ENCODE data around the gene IRS2.

IRS2 gene

GRCh38 chr13:109779074-109779473 lies 7.3 kb downstream of the IRS2 start:
- H3K36me3 Mint-ChIP-seq (ENCODE audit: low read depth): peaks cover 10% of the 10 kb centered on the region
- peaks cover 34% of the 10 kb centered on the region for H3K4me1 Mint-ChIP-seq (ENCODE audit: low read depth)
- H3K9me3 Mint-ChIP-seq: no peaks in the 10 kb centered on the region
- peak overlapping the region; percentile 3 for H3K27ac Mint-ChIP-seq
- peak overlapping the region; percentile 66 for H3K4me3 Mint-ChIP-seq
- H3K27me3 Mint-ChIP-seq (ENCODE audit: low read depth): peaks cover 4% of the 10 kb centered on the region

- Mint-ChIP-seq H3K27me3 (ENCODE audit: low read depth) (peaks cover 7% of the 10 kb centered on the region), H3K36me3 (ENCODE audit: low read depth) (peaks cover 10% of the 10 kb centered on the region), H3K4me1 (ENCODE audit: low read depth) (peaks cover 36% of the 10 kb centered on the region), H3K4me3 (no peak overlapping the region), H3K9me3 (no peaks in the 10 kb centered on the region), H3K27ac (no peak overlapping the region)
Observed at GRCh38 chr13:109778102-109778542, 8.3 kb downstream of the IRS2 start.

GRCh38 chr13:109776575-109776974 lies 9.8 kb downstream of the IRS2 start:
- Mint-ChIP-seq H3K36me3 (ENCODE audit: low read depth) (peaks cover 10% of the 10 kb centered on the region), H3K4me1 (ENCODE audit: low read depth) (peaks cover 36% of the 10 kb centered on the region), H3K4me3 (no peak overlapping the region), H3K27me3 (ENCODE audit: low read depth) (peaks cover 7% of the 10 kb centered on the region), H3K9me3 (no peaks in the 10 kb centered on the region), H3K27ac (no peak overlapping the region)

GRCh38 chr13:109773786-109774185 lies 12.6 kb downstream of the IRS2 start:
- Mint-ChIP-seq H3K27ac (no peak overlapping the region), H3K27me3 (ENCODE audit: low read depth) (peaks cover 7% of the 10 kb centered on the region), H3K9me3 (no peaks in the 10 kb centered on the region), H3K4me1 (ENCODE audit: low read depth) (peaks cover 16% of the 10 kb centered on the region), H3K4me3 (no peak overlapping the region), H3K36me3 (ENCODE audit: low read depth) (no peaks in the 10 kb centered on the region)

- H3K4me1 Mint-ChIP-seq (ENCODE audit: low read depth): peaks cover 11% of the 10 kb centered on the region
- H3K9me3 Mint-ChIP-seq: no peaks in the 10 kb centered on the region
- H3K36me3 Mint-ChIP-seq (ENCODE audit: low read depth): no peaks in the 10 kb centered on the region
- H3K27ac Mint-ChIP-seq: no peak overlapping the region
- H3K27me3 Mint-ChIP-seq (ENCODE audit: low read depth): peaks cover 7% of the 10 kb centered on the region
- H3K4me3 Mint-ChIP-seq: no peak overlapping the region
Observed at GRCh38 chr13:109773276-109773675, 13.1 kb downstream of the IRS2 start.

- no peaks in the 10 kb centered on the region for H3K9me3 Mint-ChIP-seq
- no peak overlapping the region for H3K4me3 Mint-ChIP-seq
- H3K27ac Mint-ChIP-seq: no peak overlapping the region
- H3K27me3 Mint-ChIP-seq (ENCODE audit: low read depth): peaks cover 7% of the 10 kb centered on the region
- no peaks in the 10 kb centered on the region for H3K36me3 Mint-ChIP-seq (ENCODE audit: low read depth)
- peaks cover 5% of the 10 kb centered on the region for H3K4me1 Mint-ChIP-seq (ENCODE audit: low read depth)
Observed at GRCh38 chr13:109771926-109772325, 14.5 kb downstream of the IRS2 start.

GRCh38 chr13:109770436-109770835 lies 15.9 kb downstream of the IRS2 start:
- Mint-ChIP-seq H3K27me3 (ENCODE audit: low read depth) (peaks cover 3% of the 10 kb centered on the region), H3K4me1 (ENCODE audit: low read depth) (peaks cover 2% of the 10 kb centered on the region), H3K36me3 (ENCODE audit: low read depth) (no peaks in the 10 kb centered on the region), H3K4me3 (no peak overlapping the region), H3K27ac (no peak overlapping the region), H3K9me3 (no peaks in the 10 kb centered on the region)

GRCh38 chr13:109769921-109770320 lies 16.5 kb downstream of the IRS2 start:
- Mint-ChIP-seq H3K4me3 (no peak overlapping the region), H3K4me1 (ENCODE audit: low read depth) (peaks cover 2% of the 10 kb centered on the region), H3K9me3 (no peaks in the 10 kb centered on the region), H3K27me3 (ENCODE audit: low read depth) (peaks cover 3% of the 10 kb centered on the region), H3K27ac (no peak overlapping the region), H3K36me3 (ENCODE audit: low read depth) (no peaks in the 10 kb centered on the region)

GRCh38 chr13:109769275-109769674 lies 17.1 kb downstream of the IRS2 start:
- no peaks in the 10 kb centered on the region for H3K9me3 Mint-ChIP-seq
- H3K36me3 Mint-ChIP-seq (ENCODE audit: low read depth): no peaks in the 10 kb centered on the region
- H3K4me3 Mint-ChIP-seq: no peak overlapping the region
- H3K4me1 Mint-ChIP-seq (ENCODE audit: low read depth): peaks cover 2% of the 10 kb centered on the region
- peaks cover 3% of the 10 kb centered on the region for H3K27me3 Mint-ChIP-seq (ENCODE audit: low read depth)
- no peak overlapping the region for H3K27ac Mint-ChIP-seq

GRCh38 chr13:109768616-109769015 lies 17.8 kb downstream of the IRS2 start:
- Mint-ChIP-seq H3K27me3 (ENCODE audit: low read depth) (peaks cover 2% of the 10 kb centered on the region), H3K4me3 (no peak overlapping the region), H3K9me3 (no peaks in the 10 kb centered on the region), H3K4me1 (ENCODE audit: low read depth) (peaks cover 2% of the 10 kb centered on the region), H3K36me3 (ENCODE audit: low read depth) (no peaks in the 10 kb centered on the region), H3K27ac (no peak overlapping the region)

- H3K4me3 Mint-ChIP-seq: no peak overlapping the region
- H3K27me3 Mint-ChIP-seq (ENCODE audit: low read depth): no peaks in the 10 kb centered on the region
- no peaks in the 10 kb centered on the region for H3K4me1 Mint-ChIP-seq (ENCODE audit: low read depth)
- H3K36me3 Mint-ChIP-seq (ENCODE audit: low read depth): no peaks in the 10 kb centered on the region
- no peak overlapping the region for H3K27ac Mint-ChIP-seq
- H3K9me3 Mint-ChIP-seq: no peaks in the 10 kb centered on the region
Observed at GRCh38 chr13:109768176-109768575, 18.2 kb downstream of the IRS2 start.

- Mint-ChIP-seq H3K9me3 (no peaks in the 10 kb centered on the region), H3K4me3 (no peak overlapping the region), H3K27me3 (ENCODE audit: low read depth) (no peaks in the 10 kb centered on the region), H3K36me3 (ENCODE audit: low read depth) (no peaks in the 10 kb centered on the region), H3K4me1 (ENCODE audit: low read depth) (no peaks in the 10 kb centered on the region), H3K27ac (no peak overlapping the region)
Observed at GRCh38 chr13:109767023-109767422, 19.4 kb downstream of the IRS2 start.

- Mint-ChIP-seq H3K36me3 (ENCODE audit: low read depth) (no peaks in the 10 kb centered on the region), H3K4me3 (no peak overlapping the region), H3K27ac (no peak overlapping the region), H3K9me3 (no peaks in the 10 kb centered on the region), H3K27me3 (ENCODE audit: low read depth) (no peaks in the 10 kb centered on the region), H3K4me1 (ENCODE audit: low read depth) (no peaks in the 10 kb centered on the region)
Observed at GRCh38 chr13:109764470-109765291, 21.7 kb downstream of the IRS2 start.

- Mint-ChIP-seq H3K36me3 (ENCODE audit: low read depth) (no peaks in the 10 kb centered on the region), H3K27ac (no peak overlapping the region), H3K9me3 (no peaks in the 10 kb centered on the region), H3K4me1 (ENCODE audit: low read depth) (no peaks in the 10 kb centered on the region), H3K27me3 (ENCODE audit: low read depth) (no peaks in the 10 kb centered on the region), H3K4me3 (no peak overlapping the region)
Observed at GRCh38 chr13:109764045-109764444, 22.3 kb downstream of the IRS2 start.

GRCh38 chr13:109762791-109763190 lies 23.6 kb downstream of the IRS2 start:
- Mint-ChIP-seq H3K27ac (no peak overlapping the region), H3K36me3 (ENCODE audit: low read depth) (no peaks in the 10 kb centered on the region), H3K27me3 (ENCODE audit: low read depth) (no peaks in the 10 kb centered on the region), H3K4me3 (no peak overlapping the region), H3K4me1 (ENCODE audit: low read depth) (no peaks in the 10 kb centered on the region), H3K9me3 (no peaks in the 10 kb centered on the region)
